Mononuclear cell (primary cell): ENCODE results near the gene GAS7. TPM values are rescaled to one million over a fixed set of nuclear protein-coding genes. Genes with fewer than 3 reads are reported as not detected.
"Not testable (repeated sequence)": the region's sequence is repeated elsewhere in the genome, so short reads cannot be mapped to it uniquely, and the experiment has no call there.

ENCODE experiments used
- H3K27me3 ChIP-seq: 2 replicates; pipeline ENCODE4 v1.6.0; 2011; ENCODE audit warnings: low read length, control low read depth; ENCODE audit not compliant: insufficient read depth
- H3K4me1 ChIP-seq: 2 replicates; pipeline ENCODE4 v1.5.1; 2011; ENCODE audit warnings: mild to moderate bottlenecking, low read length, control low read depth; ENCODE audit not compliant: insufficient read depth
- H3K4me3 ChIP-seq: 2 replicates; pipeline ENCODE4 v1.5.1; 2011; ENCODE audit warnings: mild to moderate bottlenecking, low read length, moderate library complexity
- H3K9me3 ChIP-seq: 2 replicates; pipeline ENCODE4 v1.5.1; 2011; ENCODE audit warnings: low read depth, mild to moderate bottlenecking, control low read depth, low read length
- total RNA-seq: library from RNA; depleted of rRNA; stranded (reverse); fragments of >200 nt; gene quantifications from one replicate; pipeline ENCODE4 v1.2.3, GENCODE V29; 2012

Gene GAS7
- total RNA-seq, 1 donor, result 38.4 TPM

- H3K27me3 ChIP-seq, H3K9me3 ChIP-seq, H3K4me3 ChIP-seq: not testable (repeated sequence)
- peaks cover 48% of the 10 kb centered on the region for H3K4me1 ChIP-seq
Measured at GRCh38 chr17:10057466-10057865, 140.9 kb downstream of the GAS7 start.

- peaks cover 48% of the 10 kb centered on the region for H3K4me1 ChIP-seq
Measured at GRCh38 chr17:10055262-10055975, 143.0 kb downstream of the GAS7 start.

GRCh38 chr17:10053782-10054540 is 144.4 kb downstream of the GAS7 start:
- no peaks in the 10 kb centered on the region for H3K9me3 ChIP-seq

More at GRCh38 chr17:10055262-10055975, 143.0 kb downstream of the GAS7 start:
- Histone ChIP-seq H3K27me3 (no peaks in the 10 kb centered on the region), H3K4me3 (no peak overlapping the region), H3K9me3 (no peaks in the 10 kb centered on the region)

GRCh38 chr17:10052106-10052813 is 146.1 kb downstream of the GAS7 start:
- Histone ChIP-seq H3K27me3 (no peaks in the 10 kb centered on the region), H3K9me3 (no peaks in the 10 kb centered on the region), H3K4me3 (no peak overlapping the region), H3K4me1 (peaks cover 52% of the 10 kb centered on the region)

More at GRCh38 chr17:10053782-10054540, 144.4 kb downstream of the GAS7 start:
- Histone ChIP-seq H3K27me3 (no peaks in the 10 kb centered on the region), H3K4me1 (peaks cover 41% of the 10 kb centered on the region), H3K4me3 (no peak overlapping the region)

DNA sequence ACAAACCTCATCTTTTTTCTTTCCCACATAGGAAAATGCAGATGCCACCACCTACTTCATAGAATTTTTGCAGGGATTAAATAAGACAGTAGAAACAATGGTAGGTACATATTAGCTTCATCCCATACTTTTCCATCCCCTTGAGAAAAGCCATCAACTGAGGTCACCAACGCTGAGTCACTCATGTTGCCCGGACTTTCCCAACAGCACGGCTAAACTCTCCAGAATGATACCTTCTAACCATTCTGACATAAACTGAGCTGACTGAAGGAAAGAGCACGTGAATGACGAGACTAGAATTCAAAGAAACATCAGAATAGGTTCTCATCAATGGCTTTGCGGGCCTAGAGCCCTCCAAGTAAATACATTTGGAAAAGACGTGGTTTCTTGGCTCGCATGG is 147.3 kb downstream of the GAS7 start:
- H3K4me1 ChIP-seq, result peaks cover 61% of the 10 kb centered on the region
- H3K27me3 ChIP-seq, result no peaks in the 10 kb centered on the region
- H3K4me3 ChIP-seq, result no peak overlapping the region
- no peaks in the 10 kb centered on the region for H3K9me3 ChIP-seq

GRCh38 chr17:10050597-10051101 is 147.8 kb downstream of the GAS7 start:
- H3K4me3 ChIP-seq, result no peak overlapping the region
- no peaks in the 10 kb centered on the region for H3K9me3 ChIP-seq
- H3K27me3 ChIP-seq, result no peaks in the 10 kb centered on the region
- peaks cover 64% of the 10 kb centered on the region for H3K4me1 ChIP-seq

DNA sequence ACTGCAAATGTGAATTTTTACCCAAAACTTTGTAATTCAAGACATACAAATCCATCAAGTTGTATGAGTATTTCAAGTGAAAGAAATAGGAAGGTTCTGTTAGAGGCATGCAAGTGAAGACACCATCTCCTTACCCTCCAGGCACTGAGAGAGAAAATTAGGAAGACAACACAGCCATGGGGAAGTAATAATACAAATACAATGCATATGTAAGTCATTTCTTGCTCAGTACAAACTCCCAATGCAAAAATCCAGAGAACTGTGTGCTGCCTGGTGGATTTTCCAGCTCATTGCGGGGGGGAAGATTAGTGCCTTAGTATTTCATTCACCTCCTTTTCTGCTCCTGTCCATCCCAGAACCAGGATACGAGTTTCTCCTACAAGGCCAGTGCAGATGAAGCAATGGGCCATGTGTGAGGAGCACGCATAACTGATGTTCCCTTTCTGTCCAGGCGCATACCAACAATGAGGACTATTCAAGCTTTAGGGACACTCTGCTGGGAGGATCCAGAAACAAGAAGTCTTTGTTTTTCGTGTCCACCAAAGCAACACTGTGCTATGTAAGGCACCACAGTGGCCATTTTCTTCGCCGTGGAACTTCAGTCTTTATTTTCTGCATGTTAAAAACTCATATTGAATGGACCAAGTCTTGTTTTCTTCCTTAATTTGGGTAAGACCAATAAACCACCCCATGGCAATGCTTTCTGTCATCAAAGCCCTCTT is 149.6 kb downstream of the GAS7 start:
- no peaks in the 10 kb centered on the region for H3K9me3 ChIP-seq
- no peak overlapping the region for H3K4me3 ChIP-seq
- H3K27me3 ChIP-seq, result no peaks in the 10 kb centered on the region
- H3K4me1 ChIP-seq, result peaks cover 64% of the 10 kb centered on the region

DNA sequence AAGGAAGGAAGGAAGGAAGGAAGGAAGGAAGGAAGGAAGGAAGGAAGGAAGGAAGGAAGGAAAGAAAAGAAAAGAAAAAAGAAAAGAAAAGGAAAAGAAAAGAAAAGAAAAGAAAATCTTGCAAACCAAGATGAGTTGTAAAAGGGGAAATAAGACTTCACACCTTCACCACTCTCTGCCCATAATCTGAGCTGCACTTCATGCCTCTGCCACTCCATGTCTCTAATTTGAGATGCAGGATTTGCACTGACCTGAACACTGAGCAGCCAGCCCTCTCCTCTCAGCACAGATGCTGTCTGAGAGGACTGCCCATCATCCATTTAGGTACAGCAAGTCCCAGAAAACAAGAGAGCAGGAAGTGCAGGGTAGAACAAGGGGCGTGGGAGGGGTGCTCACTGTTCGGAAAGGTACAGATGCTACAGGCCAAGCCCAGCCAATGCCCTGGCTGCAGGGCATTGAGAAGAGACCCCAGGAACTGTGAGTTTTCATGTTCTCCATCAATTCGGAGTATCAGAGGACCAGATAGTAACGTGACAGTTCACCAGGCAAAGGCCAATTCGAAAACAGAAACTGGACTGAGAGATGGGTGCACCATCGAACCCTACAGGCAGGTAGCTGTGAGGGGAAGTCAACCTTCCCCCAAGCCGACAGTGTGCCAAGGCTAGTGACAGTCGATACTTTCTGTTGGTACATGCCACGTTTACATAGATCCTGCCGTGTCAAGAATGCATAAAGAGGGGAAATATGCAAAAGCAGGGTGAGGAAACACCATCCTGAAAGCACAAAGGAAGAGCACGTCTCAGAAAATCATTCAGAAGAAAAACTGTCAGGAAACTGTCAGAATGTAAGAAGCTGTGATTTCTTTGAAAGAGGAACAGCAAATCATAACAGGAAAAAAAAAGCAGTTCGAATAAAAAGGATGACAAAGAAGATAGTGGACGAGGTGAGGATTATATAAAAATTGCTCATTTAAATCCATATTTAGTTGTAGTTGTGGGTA is 151.3 kb downstream of the GAS7 start:
- Histone ChIP-seq H3K9me3 (no peaks in the 10 kb centered on the region), H3K4me1 (peaks cover 53% of the 10 kb centered on the region), H3K4me3 (no peak overlapping the region), H3K27me3 (no peaks in the 10 kb centered on the region)

DNA sequence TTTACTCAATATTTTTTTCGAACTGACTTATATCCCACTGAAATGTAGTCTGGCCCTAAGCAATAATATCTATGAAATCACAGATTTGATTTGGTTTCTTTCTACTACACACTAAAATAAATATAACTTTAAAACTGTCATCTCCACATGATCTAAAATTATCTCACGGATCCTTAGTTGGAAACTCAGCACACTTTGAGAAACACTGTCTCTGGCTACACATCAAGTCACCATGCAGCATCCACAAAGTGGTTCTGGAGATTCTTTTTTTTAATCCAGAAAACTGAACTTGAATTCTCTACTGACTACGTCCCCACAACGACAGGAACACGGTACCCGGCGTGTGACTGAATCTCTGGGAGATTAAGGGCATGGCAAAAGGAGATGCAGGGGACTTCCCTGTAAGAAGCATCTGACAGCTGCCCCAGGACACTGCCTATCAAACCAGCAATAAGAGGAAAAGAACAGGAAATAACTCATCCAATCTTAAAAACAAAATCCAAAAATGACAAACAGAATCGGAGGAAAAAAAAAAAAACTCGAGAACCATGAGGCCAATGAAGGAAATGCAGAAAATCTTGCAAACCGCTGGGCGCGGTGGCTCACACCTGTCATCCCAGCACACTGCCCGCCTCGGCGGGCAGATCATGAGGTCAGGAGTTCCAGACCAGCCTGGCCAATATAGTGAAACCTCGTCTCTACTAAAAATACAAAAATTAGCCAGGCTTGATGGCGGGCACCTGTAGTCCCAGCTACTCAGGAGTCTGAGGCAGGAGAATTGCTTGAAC is 152.3 kb downstream of the GAS7 start:
- no peak overlapping the region for H3K4me3 ChIP-seq
- H3K4me1 ChIP-seq, result peaks cover 49% of the 10 kb centered on the region
- H3K27me3 ChIP-seq, result no peaks in the 10 kb centered on the region
- no peaks in the 10 kb centered on the region for H3K9me3 ChIP-seq

- Histone ChIP-seq H3K27me3 (no peaks in the 10 kb centered on the region), H3K9me3 (no peaks in the 10 kb centered on the region), H3K4me3 (no peak overlapping the region), H3K4me1 (peaks cover 46% of the 10 kb centered on the region)
Measured at GRCh38 chr17:10042589-10043244, 155.7 kb downstream of the GAS7 start.

DNA sequence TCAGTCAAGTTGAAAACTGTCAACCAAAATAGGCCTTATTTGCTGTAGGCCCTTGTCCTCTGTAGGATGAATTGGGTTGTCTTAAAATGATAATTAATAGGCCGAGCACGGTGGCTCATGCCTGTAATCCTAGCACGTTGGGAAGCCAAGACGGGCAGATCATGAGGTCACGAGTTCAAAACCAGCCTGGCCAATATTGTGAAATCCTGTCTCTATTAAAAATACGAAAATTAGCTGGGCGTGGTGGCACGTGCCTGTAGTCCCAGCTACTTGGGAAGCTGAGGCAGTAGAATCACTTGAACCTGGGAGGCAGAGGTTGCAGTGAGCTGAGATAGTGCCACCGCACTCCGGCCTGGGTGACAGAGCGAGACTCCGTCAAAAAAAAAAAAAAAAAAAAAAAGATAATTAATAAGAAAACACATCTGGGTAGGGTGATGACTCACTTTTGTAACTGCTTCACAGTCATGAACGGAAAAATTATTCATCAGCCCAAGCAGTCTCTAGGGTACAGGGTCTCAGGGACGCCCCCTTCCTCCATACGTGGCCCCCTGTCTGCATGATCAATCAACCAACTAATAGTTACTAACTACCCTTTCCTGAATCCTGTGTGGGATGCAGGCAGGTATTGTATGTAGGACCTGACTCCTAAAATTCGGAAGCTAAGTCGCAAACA is 156.4 kb downstream of the GAS7 start:
- H3K4me3 ChIP-seq, result no peak overlapping the region

DNA sequence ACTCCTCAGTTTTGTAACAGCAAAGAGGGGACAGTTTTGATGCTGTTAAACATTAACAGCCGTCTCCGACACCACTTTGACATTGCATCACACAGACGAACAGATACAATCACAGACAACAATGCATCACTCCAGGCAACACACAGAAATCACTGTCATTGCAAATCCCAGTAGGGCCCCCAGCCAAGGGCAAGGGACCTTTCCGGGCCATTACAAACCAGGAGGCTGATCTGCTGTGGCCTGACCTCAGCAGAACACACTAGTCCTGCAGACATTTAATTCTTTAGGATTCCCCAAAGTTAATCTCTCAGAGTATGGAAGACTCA is 157.2 kb downstream of the GAS7 start:
- Histone ChIP-seq H3K9me3 (no peaks in the 10 kb centered on the region), H3K27me3 (no peaks in the 10 kb centered on the region), H3K4me1 (peaks cover 48% of the 10 kb centered on the region), H3K4me3 (no peak overlapping the region)

More for the DNA sequence above, 156.4 kb downstream of the GAS7 start:
- Histone ChIP-seq H3K27me3 (no peaks in the 10 kb centered on the region), H3K4me1 (peaks cover 46% of the 10 kb centered on the region), H3K9me3 (no peaks in the 10 kb centered on the region)
